Skin epidermis (tissue), 12 donors: ENCODE data around the gene DLEC1.
A peak's percentile ranks its signal among the peaks of the same experiment; 100 is the strongest.

Experiments
- H3K27ac ChIP-seq, 21 experiments: fragments of 200-600 bp; sonication (generic) in 11 of 21; one replicate each; pipeline ENCODE4 v1.5.0; 2020; ENCODE audit warnings: mild to moderate bottlenecking in 3 of 21, inconsistent platforms in 2 of 21, moderate library complexity in 2 of 21
- H3K4me3 ChIP-seq, 7 experiments: fragments of 200-600 bp; sonication (generic) in 2 of 7; one replicate each; pipeline ENCODE4 v1.5.0; 2020; ENCODE audit warnings: inconsistent platforms in 2 of 7, mild to moderate bottlenecking in 2 of 7, moderate library complexity in 1 of 7

The DLEC1 gene

DNA sequence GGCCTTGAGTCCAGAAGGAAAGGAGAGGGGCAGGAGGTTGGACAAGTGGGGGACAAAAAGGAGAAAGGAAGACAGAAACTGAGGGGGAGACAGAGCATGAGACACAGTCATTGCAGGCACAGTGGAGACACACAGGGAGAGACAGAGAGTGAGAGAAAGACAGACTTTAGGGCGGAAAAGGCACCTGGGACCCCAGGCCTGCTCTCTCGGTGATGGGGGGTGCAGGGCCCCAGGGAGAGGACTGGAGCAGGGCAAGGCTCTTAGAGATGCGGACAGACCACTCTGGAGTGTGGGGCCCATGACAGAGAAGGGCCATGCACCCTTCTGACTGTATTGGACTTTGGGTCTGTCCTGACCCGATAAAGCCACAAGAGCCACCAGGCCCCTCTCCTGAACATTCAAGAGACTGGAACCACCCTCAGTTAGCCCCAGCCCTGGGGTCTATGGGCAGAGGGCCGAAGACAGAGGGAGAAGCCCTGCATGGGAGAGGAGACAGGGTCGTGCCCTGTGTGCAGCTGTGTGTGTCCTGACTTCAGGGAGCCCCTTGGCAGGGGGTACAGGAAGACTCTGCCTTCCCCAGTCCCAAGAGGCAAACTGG lies 22.1 kb upstream of the DLEC1 start:
- H3K4me3 ChIP-seq, result no peak overlapping the region
- no peak overlapping the region for H3K27ac ChIP-seq

DNA sequence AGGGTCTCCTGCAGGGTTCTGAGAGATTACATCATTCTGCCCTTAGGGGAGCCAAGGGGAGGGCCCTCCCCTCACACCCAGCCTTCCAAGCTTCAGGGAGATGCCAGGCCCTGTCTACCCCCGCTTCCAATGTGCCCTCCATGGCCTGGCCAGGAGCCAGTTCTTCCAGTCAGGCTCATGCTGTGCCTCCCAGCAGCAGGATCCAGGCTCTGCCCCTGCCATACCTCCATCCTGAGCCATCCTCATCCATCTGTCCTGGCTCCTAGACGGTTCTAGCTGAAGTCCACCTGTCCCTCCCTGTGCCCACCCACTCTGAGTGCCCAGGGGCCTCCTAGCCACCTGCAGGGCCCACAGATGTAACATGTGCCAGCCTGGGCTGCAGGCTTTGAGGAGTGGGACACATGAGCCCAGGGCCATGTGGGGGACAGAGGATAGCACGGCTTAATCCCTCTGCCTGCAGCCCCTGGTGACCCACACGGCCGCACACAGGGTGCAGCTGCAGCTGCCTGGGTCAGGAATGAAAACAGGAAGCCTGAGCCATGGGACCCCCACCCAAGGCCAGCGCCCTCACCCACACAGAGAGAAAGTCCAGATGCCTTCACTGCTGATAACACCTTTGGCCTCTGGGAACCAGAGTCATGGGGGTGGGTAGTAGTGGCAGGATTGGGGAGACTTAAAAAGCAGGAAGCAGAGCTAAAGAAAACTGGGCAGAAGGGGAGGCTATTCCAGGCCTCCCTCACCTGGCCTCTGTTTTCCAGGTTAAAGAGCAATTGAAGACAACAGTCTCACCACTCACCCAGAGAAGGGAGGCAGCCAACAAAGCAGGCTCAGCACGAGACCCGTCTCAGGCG lies 21.3 kb upstream of the DLEC1 start:
- no peak overlapping the region for H3K27ac ChIP-seq

DNA sequence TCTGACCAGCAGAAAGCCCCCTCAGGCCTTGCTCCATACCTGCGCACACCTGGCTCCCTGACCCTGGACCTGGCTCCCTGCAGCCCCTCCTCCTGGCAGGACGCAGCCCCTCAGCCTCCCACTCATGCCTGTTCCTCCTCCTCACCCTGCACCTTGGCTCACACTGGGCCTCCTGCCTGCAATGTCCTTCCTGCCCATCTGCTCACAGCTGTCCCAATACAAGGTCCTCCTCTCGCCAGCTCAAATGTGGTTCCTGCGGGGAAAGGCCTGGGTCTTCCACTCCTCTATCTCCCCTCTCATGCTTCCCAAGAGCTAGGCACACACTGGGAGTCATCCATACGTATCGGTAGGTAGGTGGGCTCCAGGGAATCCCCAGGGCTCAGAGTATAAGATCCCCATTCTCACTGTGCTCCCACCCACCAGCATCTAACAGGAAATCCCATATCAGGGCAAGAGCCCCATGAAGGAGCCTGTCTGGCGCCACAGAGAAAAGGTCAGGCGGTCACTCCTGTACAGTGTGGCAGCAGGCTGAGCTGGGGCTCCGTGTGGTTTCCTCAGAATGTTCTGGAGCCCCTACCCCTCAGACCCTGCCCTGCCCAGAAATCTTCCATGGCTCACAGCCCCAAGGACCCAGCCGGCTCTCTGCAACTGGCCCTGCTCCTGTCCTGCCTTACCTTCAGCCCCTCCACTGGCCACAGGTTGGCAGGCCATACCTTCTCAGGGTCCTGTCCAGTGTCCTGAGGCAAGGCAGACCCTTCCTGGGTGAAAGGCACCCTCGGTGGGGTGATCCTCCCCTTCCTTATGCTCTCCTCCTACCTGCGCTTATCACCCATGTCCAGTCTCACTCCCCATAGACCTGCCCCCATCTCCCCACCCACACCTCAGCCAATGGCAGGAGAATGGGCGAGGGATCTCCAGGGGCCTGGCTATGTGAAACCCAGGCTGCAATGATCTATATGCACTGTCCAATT lies 20.4 kb upstream of the DLEC1 start:
- H3K4me3 ChIP-seq, result no peak overlapping the region
- no peak overlapping the region for H3K27ac ChIP-seq

More for the DNA sequence above, 21.3 kb upstream of the DLEC1 start:
- no peak overlapping the region for H3K4me3 ChIP-seq

DNA sequence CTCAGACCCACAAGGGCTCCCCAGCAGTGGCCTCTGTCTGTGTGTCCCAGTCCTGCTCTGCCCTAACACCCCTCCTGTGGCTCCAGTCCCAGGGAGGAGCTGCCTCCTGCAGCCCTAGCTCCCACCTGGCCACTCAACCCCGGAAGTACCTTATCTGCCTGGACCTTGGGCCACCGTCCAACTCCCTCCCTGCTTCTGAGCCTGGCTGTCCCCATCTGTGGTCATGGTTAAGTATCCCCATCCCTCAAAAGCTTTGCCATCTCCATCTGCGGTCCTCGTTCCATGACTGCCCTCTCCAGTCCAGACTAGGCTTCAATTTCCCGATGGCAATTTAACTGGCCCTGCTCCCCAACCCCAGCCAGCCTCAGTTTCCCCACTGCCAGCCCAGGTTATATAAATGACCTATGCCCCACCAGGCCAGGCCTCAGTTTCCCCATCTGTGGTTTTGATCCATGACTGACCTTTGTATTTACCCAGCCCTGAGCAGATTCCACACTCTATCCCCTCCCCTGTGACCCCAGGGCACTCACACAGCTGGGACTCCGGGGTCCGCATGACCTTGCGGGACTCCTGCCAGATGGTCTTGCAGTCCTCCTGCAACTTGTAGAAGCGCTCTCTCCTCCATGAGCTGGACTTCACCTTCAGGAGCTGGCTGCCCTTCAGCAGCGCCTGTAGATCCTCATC lies 19.2 kb upstream of the DLEC1 start:
- Histone ChIP-seq H3K4me3 (no peak overlapping the region), H3K27ac (no peak overlapping the region)

- no peak overlapping the region for H3K27ac ChIP-seq
These were observed 18.7 kb upstream of the DLEC1 start for GRCh38 chr3:38020342-38020726.

GRCh38 chr3:38021196-38021595 lies 17.8 kb upstream of the DLEC1 start:
- Histone ChIP-seq H3K4me3 (no peak overlapping the region), H3K27ac (peak overlapping the region in 3 of 21 experiments; percentile 3 to 39 (median 14))

More at GRCh38 chr3:38020342-38020726, 18.7 kb upstream of the DLEC1 start:
- no peak overlapping the region for H3K4me3 ChIP-seq

DNA sequence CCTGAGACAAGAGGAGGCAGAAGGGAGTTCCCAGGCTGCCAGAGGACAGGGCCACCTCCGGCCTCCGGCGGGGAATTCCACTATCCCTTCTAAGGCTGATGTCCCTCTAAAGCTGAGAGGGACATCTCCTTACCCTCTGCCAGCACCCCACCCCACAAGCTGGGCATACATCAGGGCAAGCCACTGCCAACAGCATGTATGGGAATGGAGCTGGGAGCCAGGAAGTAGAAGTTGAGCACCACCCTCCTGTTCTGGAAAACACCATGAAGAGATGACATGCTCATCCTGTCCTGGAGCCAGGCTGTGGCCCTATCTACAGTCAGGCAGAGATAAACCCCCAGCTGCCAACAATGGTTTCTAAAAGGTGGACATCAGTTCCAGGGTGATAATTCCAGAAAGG lies 16.7 kb upstream of the DLEC1 start:
- Histone ChIP-seq H3K27ac (peak overlapping the region in 6 of 21 experiments; percentile 14 to 54 (median 33)), H3K4me3 (no peak overlapping the region)

- peak overlapping the region in 2 of 7 experiments; percentile 58 to 68 for H3K4me3 ChIP-seq
- peak overlapping the region in 11 of 21 experiments; percentile 17 to 96 (median 89) for H3K27ac ChIP-seq
These were observed 15.9 kb upstream of the DLEC1 start for GRCh38 chr3:38022896-38023709.

DNA sequence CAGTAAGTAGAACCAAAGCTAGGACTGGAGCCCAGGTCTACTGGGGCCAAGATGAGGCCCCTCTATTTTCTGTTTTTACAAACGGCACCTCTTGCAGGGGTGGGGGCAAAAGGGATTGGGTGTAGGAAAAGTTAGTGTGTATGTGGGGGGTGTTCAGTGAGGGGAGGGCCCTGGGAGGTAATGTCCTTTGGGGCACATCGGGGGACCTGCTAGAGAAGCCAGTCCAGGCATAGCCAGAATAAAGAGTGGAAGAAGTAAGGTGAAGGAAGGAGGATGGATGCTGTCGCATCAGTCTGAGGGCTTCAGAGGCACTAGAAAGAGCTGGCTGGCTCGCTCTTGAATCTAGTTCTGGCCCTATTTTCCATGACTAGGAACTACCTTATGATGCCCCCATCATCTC lies 12.2 kb upstream of the DLEC1 start:
- peak overlapping the region in 3 of 21 experiments; percentile 5 to 95 (median 50) for H3K27ac ChIP-seq
- no peak overlapping the region for H3K4me3 ChIP-seq

GRCh38 chr3:38027466-38028465 lies 11.2 kb upstream of the DLEC1 start:
- Histone ChIP-seq H3K4me3 (peak overlapping the region in 1 of 7 experiments; percentile 49), H3K27ac (peak overlapping the region in 10 of 21 experiments; percentile 39 to 86 (median 77))

GRCh38 chr3:38028621-38029361 lies 10.2 kb upstream of the DLEC1 start:
- peak overlapping the region in 20 of 21 experiments; percentile 38 to 93 (median 77) for H3K27ac ChIP-seq
- H3K4me3 ChIP-seq, result peak overlapping the region; percentile 49 to 70 (median 57)

- Histone ChIP-seq H3K27ac (peak within 1 kb of the TSS; percentile 38 to 93 (median 76)), H3K4me3 (peak within 1 kb of the TSS; percentile 49 to 70 (median 57))
These were observed 9.4 kb upstream of the DLEC1 start, which contains the start of gene PLCD1 for GRCh38 chr3:38029400-38030125. TSS of gene PLCD1 (minus strand) at chr3:38029642. CDS start at chr3:38029539, 103 bp downstream.

- Histone ChIP-seq H3K4me3 (peak overlapping the region; percentile 49 to 70 (median 57)), H3K27ac (peak overlapping the region; percentile 38 to 93 (median 76))
These were observed 8.6 kb upstream of the DLEC1 start for GRCh38 chr3:38030126-38031021.
